Smooth muscle cell (in vitro differentiated cells): ENCODE results near the gene CRYBG2. TPM values are rescaled to one million over a fixed set of nuclear protein-coding genes. Genes with fewer than 3 reads are reported as not detected.
"Not testable (repeated sequence)": the region's sequence is repeated elsewhere in the genome, so short reads cannot be mapped to it uniquely, and the experiment has no call there.

Source experiments
- DNase-seq: peaks from one replicate; lab custom pipeline; 2025; ENCODE audit not compliant: unreplicated experiment; lab: John Stamatoyannopoulos, UW
- H2AFZ ChIP-seq: fragments of 200-600 bp; sonication (generic); 2 replicates; pipeline ENCODE4 v1.6.0; 2016; ENCODE audit warnings: antibody characterized with exemption, low read depth, mild to moderate bottlenecking
- H3F3A ChIP-seq: fragments of 200-600 bp; sonication (generic); 2 replicates; pipeline ENCODE4 v1.6.0; 2017; ENCODE audit warnings: antibody characterized with exemption, low read depth
- H3K27ac ChIP-seq: fragments of 200-600 bp; sonication (generic); 2 replicates; pipeline ENCODE4 v1.5.1; 2016; ENCODE audit warnings: low read depth, mild to moderate bottlenecking
- H3K27me3 ChIP-seq: fragments of 200-600 bp; sonication (generic); 2 replicates; pipeline ENCODE4 v1.6.1; 2016; ENCODE audit warnings: low read depth, mild to moderate bottlenecking
- H3K36me3 ChIP-seq: fragments of 200-600 bp; sonication (generic); 2 replicates; pipeline ENCODE4 v1.5.1; 2016; ENCODE audit warnings: low read depth
- H3K4me1 ChIP-seq: fragments of 200-600 bp; sonication (generic); 2 replicates; pipeline ENCODE4 v1.5.1; 2016; ENCODE audit warnings: low read depth
- H3K4me2 ChIP-seq: fragments of 200-600 bp; sonication (generic); 2 replicates; pipeline ENCODE4 v1.6.0; 2016; ENCODE audit warnings: mild to moderate bottlenecking
- H3K4me3 ChIP-seq: fragments of 200-600 bp; sonication (generic); 2 replicates; pipeline ENCODE4 v1.5.1; 2016; ENCODE audit warnings: mild to moderate bottlenecking
- H3K79me2 ChIP-seq: fragments of 200-600 bp; sonication (generic); 2 replicates; pipeline ENCODE4 v1.6.0; 2016; ENCODE audit warnings: low read depth, mild to moderate bottlenecking
- H3K9ac ChIP-seq: fragments of 200-600 bp; sonication (generic); 2 replicates; pipeline ENCODE4 v1.6.0; 2016; ENCODE audit warnings: low read depth
- H3K9me3 ChIP-seq: fragments of 200-600 bp; sonication (generic); replicated peaks from 2 replicates; pipeline ENCODE4 v1.5.1; 2016; ENCODE audit warnings: low read depth
- H4K20me1 ChIP-seq: fragments of 200-600 bp; sonication (generic); 2 replicates; pipeline ENCODE4 v1.6.0; 2016; ENCODE audit warnings: low read depth
- CTCF ChIP-seq: fragments of 200-600 bp; sonication (generic); IDR thresholded peaks from 2 replicates; pipeline ENCODE4 v1.5.1; 2017; ENCODE audit warnings: borderline replicate concordance, mild to moderate bottlenecking, antibody characterized with exemption; ENCODE audit not compliant: insufficient read depth, poor library complexity, severe bottlenecking
- WGBS: methylation state at CpG from one replicate; pipeline ENCODE4 v1.1.7; 2016; ENCODE audit warnings: low lambda C conversion rate; 5-methylcytosine and 5-hydroxymethylcytosine counted together
- polyA plus RNA-seq: library from polyadenylated mRNA; unstranded; fragments of >200 nt; fragmentation: Nextera tagmentation; extraction: Ambion mirVana; gene quantifications from 2 replicates; pipeline ENCODE4 v1.2.1, GENCODE V29; 2016
- total RNA-seq: library from RNA; depleted of rRNA; stranded (reverse); fragments of >200 nt; gene quantifications from 2 replicates; pipeline ENCODE4 v1.2.3, GENCODE V29; 2014

Gene CRYBG2
- total and polyA plus RNA-seq, 2 experiments from 2014 or later: 4.1 to 9.5 TPM

- 99% methylated on average over 3 of the region's 3 CpGs for WGBS
- no peak for TF ChIP-seq CTCF
- no peaks in the 10 kb centered on the region for H3K4me1 ChIP-seq
These were observed 24.9 kb upstream of the CRYBG2 start for GRCh38 chr1:26378879-26379251.

GRCh38 chr1:26378088-26378878, 24.4 kb upstream of the CRYBG2 start:
- Histone ChIP-seq H2AFZ (no peak overlapping the region), H3K27ac (peak overlapping the region; percentile 74), H3K4me3 (no peak overlapping the region), H3K4me1 (no peaks in the 10 kb centered on the region), H3K36me3 (no peaks in the 10 kb centered on the region), H3K4me2 (peak overlapping the region; percentile 48), H3K9ac (no peak overlapping the region), H4K20me1 (no peaks in the 10 kb centered on the region), H3F3A (peaks cover 6% of the 10 kb centered on the region), H3K79me2 (no peaks in the 10 kb centered on the region), H3K27me3 (no peaks in the 10 kb centered on the region), H3K9me3 (no peaks in the 10 kb centered on the region)
- no peak for TF ChIP-seq CTCF
- DNase-seq: no peak
- WGBS: 36% methylated on average over 5 of the region's 5 CpGs

More at GRCh38 chr1:26378879-26379251, 24.9 kb upstream of the CRYBG2 start:
- H3K27me3 ChIP-seq: no peaks in the 10 kb centered on the region
- peaks cover 6% of the 10 kb centered on the region for H3F3A ChIP-seq
- no peak for DNase-seq
- H3K9me3 ChIP-seq: no peaks in the 10 kb centered on the region
- H4K20me1 ChIP-seq: no peaks in the 10 kb centered on the region
- no peak overlapping the region for H2AFZ ChIP-seq
- no peak overlapping the region for H3K27ac ChIP-seq
- H3K36me3 ChIP-seq: no peaks in the 10 kb centered on the region
- no peak overlapping the region for H3K4me2 ChIP-seq
- H3K79me2 ChIP-seq: no peaks in the 10 kb centered on the region
- H3K4me3 ChIP-seq: no peak overlapping the region
- no peak overlapping the region for H3K9ac ChIP-seq

- WGBS: 97% methylated on average over 4 of the region's 4 CpGs
- H3K4me3 ChIP-seq: no peak overlapping the region
- no peak for TF ChIP-seq CTCF
These were observed 22.1 kb upstream of the CRYBG2 start for GRCh38 chr1:26376050-26376449.

GRCh38 chr1:26375081-26375480, 21.2 kb upstream of the CRYBG2 start:
- H3K4me3 ChIP-seq: no peak overlapping the region
- H3K4me2 ChIP-seq: peak overlapping the region; percentile 3
- no peaks in the 10 kb centered on the region for H3K4me1 ChIP-seq
- no peak overlapping the region for H3K27ac ChIP-seq
- H3K36me3 ChIP-seq: no peaks in the 10 kb centered on the region
- no peaks in the 10 kb centered on the region for H3K79me2 ChIP-seq
- peaks cover 6% of the 10 kb centered on the region for H3F3A ChIP-seq
- H3K9ac ChIP-seq: no peak overlapping the region
- no peak for DNase-seq
- no peaks in the 10 kb centered on the region for H4K20me1 ChIP-seq
- WGBS: 63% methylated on average over 6 of the region's 6 CpGs
- TF ChIP-seq CTCF: no peak
- no peaks in the 10 kb centered on the region for H3K9me3 ChIP-seq
- no peak overlapping the region for H2AFZ ChIP-seq
- no peaks in the 10 kb centered on the region for H3K27me3 ChIP-seq

More at GRCh38 chr1:26376050-26376449, 22.1 kb upstream of the CRYBG2 start:
- Histone ChIP-seq H3K36me3 (no peaks in the 10 kb centered on the region), H3F3A (peaks cover 6% of the 10 kb centered on the region), H3K27me3 (no peaks in the 10 kb centered on the region), H3K4me2 (no peak overlapping the region), H3K4me1 (no peaks in the 10 kb centered on the region), H2AFZ (no peak overlapping the region), H3K27ac (no peak overlapping the region), H4K20me1 (no peaks in the 10 kb centered on the region), H3K9ac (no peak overlapping the region), H3K9me3 (no peaks in the 10 kb centered on the region), H3K79me2 (no peaks in the 10 kb centered on the region)
- DNase-seq: no peak

GRCh38 chr1:26374361-26374760, 20.4 kb upstream of the CRYBG2 start:
- H3K79me2 ChIP-seq, H3K4me1 ChIP-seq, H3K9me3 ChIP-seq, H2AFZ ChIP-seq, DNase-seq, H3K4me3 ChIP-seq, H3K27ac ChIP-seq, H3K9ac ChIP-seq, H3K27me3 ChIP-seq, H4K20me1 ChIP-seq, H3K4me2 ChIP-seq, H3F3A ChIP-seq, H3K36me3 ChIP-seq: not testable (repeated sequence)
- 52% methylated on average over 2 of the region's 2 CpGs for WGBS
